HG03575 (cell line): Measurements from ENCODE around the gene ANKRD33.

Experiments used
- ATAC-seq: cut with Tn5 transposase; IDR thresholded peaks from one replicate; pipeline ENCODE4 v1.9.1; 2021; ENCODE audit not compliant: unreplicated experiment, insufficient number of reproducible peaks, low FRiP score; ENCODE audit errors: extremely low read depth

The ANKRD33 gene

DNA sequence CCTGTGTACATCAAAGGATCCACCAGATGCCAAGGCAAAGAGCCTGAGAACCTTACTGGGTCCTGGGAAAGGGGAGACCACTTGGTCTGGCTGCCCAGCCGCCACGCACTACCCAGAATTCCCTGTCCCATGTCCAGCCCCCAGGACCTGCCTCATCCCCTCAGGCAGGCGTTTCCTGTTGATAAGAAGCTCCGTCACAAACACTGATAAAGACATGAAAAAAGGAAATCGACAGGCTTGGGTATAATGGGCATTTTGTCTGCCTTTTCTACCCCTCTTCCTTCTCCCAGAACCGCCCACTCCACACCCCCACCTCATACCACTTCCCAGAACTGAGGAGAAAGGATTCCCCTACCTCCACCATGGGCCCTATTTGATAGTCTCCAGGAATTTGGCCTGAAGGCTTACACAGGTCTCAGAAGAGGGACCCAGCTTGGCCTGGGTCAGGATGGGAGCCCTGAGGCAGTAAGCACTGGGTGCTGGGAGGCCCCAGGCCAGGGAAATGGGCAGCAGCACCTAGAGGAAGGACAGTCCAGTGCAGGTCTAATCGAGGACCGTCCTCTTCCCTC, 38.2 kb downstream of the ANKRD33 start:
- ATAC-seq: no peak

DNA sequence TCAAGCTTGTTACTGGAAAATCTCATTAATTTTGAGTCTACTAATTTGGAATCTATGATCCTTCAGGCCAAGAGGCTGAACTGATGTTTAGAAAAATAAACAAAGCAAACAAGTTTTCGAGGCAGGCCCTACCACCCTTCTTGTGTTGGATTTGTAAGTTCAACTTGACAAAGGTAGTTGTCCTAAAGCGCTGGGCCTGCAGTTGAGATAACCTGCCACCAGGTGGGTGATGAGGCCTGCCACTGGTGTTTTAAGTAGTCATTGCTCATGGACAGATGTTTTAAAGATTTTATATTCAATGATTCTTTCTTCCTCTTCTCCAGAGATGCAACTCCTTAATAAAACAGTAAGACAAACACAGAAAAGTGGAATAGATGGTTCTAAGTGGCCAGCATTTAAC, 38.8 kb downstream of the ANKRD33 start:
- ATAC-seq: no peak

GRCh38 chr12:51932218-51933076, 44.5 kb downstream of the ANKRD33 start:
- no peak for ATAC-seq

DNA sequence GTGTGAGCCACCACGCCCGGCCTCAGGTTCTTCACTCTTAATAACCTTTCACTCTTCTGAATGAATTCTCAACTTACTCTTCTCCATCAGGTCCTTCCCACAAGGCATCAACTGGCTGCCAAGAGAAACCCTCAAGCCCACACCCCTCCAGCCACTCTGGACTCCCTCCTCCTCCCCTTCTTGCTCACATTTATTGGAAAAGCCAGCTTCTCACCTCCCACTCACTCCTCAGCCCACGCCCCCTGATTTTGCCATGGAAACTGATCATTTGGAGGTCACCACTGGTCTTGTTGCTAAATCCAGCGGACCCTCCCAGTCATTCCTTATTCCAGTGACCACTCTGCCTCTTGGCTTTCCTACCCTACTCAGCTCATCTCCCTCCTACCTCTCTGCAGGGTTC, 46.2 kb downstream of the ANKRD33 start:
- no peak for ATAC-seq

DNA sequence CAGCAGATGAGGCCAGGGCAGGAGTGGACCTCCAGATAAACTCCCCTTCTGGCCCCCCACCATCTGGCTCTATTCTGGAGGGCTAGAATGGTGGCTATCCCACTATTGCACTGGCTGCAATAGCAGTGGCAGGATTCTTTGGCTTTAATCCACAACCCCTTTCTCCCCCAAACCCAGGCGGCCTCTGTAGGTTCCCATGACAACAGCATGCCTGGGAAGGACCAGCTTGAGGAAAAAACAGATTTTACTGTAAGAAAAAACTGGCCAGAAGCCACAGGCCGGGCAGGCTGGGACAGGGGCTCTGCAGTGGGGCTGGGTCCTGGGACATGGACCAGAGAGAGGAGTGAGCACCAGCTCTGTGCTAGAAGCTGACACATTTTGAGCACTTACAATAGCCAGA, 50.0 kb downstream of the ANKRD33 start:
- ATAC-seq: no peak

DNA sequence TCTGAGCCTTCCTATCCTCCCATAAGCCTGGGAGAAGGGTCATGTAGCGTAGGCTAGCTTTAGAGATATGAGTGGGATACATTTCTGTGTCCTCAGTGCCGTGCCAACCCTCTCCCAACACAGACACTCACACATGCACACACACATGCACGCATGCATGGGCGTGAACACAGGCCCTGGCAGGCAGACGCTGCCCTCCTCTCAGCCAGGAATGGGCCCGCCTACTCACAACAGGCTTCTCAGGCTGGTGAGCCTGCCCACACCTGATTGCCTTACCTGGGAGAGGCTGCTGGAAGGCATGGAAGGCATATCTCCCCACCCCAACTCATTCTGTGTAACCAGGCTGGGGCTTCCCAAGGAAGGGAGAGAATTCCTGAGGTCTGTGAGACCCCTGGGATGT, 50.8 kb downstream of the ANKRD33 start:
- no peak for ATAC-seq

GRCh38 chr12:51941011-51941581, 53.2 kb downstream of the ANKRD33 start:
- ATAC-seq: no peak
